Measurements from ENCODE around the gene TMEM131L. TPM values are rescaled to one million over a fixed set of nuclear protein-coding genes. Genes with fewer than 3 reads are reported as not detected.

TMEM131L gene
- total and polyA plus RNA-seq, 2 donors (not counting 3 experiments of a cell fraction or from before 2014, with no cell fraction given) = 7.7 to 21.2 TPM

DNA sequence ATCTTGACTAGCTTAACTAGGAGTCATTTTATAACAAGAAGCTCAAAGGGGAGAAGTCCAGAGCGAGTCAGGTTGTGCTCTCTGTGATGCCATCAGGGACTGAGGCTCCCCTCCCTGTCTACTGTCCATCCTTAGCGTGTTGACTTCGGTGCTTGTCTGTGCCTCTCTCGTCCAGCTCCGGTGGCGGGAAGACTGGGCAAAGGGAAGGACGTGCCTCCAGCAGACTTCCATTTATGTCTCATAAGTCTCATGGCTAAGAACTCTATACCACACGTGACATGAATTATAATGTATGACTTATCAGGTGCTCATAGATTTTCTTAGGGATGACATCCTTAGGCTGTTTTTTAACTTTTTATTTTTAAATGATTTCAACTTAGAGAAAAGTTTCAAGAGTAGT is 125.3 kb downstream of the TMEM131L start:
- Histone ChIP-seq H3K79me2 (ENCODE audit: control insufficient read depth, insufficient read depth, low read length) (no peaks in the 10 kb centered on the region), H3K4me2 (ENCODE audit: insufficient read depth, low read length) (no peak overlapping the region), H3K27ac (ENCODE audit: insufficient read depth, low read depth, low read length) (no peak overlapping the region), H3K27me3 (ENCODE audit: control insufficient read depth in 2 of 2, insufficient read depth in 2 of 2, low read length in 2 of 2) (no peaks in the 10 kb centered on the region), H3K9me3 (replicated peaks; ENCODE audit: control insufficient read depth, insufficient read depth, low read length) (no peaks in the 10 kb centered on the region), H4K20me1 (replicated peaks; ENCODE audit: control insufficient read depth, extremely low read depth, insufficient read depth, low read length) (no peaks in the 10 kb centered on the region), H2AFZ (ENCODE audit: low read depth, low read length) (no peak overlapping the region), H3K4me1 (ENCODE audit: control insufficient read depth, extremely low read depth, insufficient read depth, low read length) (no peaks in the 10 kb centered on the region), H3K4me3 (replicated peaks in 1 of 3; ENCODE audit: insufficient read depth in 1 of 3, low read depth in 1 of 3, low read length in 3 of 3) (no peak overlapping the region), H3K9ac (replicated peaks; ENCODE audit: extremely low read depth, insufficient read depth, low read length) (no peak overlapping the region), H3K36me3 (ENCODE audit: control insufficient read depth in 2 of 2, extremely low read depth in 1 of 2, insufficient read depth in 2 of 2, low read length in 2 of 2) (peaks cover 0 to 4% of the 10 kb centered on the region in 2 experiments), H3K9me1 (replicated peaks; ENCODE audit: control insufficient read depth, extremely low read depth, insufficient read depth, low read length) (no peaks in the 10 kb centered on the region)
- dilution Hi-C loops (cut with MboI; ENCODE audit: extremely low pct_ligation_motif_present, low sequenced_read_pairs) = no loop called here
- POLR2A ChIA-PET = no interaction called here
- TF ChIP-seq, protein P1, sequence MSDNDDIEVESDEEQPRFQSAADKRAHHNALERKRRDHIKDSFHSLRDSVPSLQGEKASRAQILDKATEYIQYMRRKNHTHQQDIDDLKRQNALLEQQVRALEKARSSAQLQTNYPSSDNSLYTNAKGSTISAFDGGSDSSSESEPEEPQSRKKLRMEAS (IDR thresholded peaks at IDR 0.05; ENCODE audit: insufficient read depth, insufficient read length) = no peak
- TF ChIP-seq EZH2 (IDR thresholded peaks at IDR 0.05; ENCODE audit: borderline replicate concordance, low read depth, low read length, severe bottlenecking) = no peak
- TF ChIP-seq POLR2AphosphoS5 (IDR thresholded peaks at IDR 0.05; ENCODE audit: insufficient read depth, low read depth, low read length) = no peak
- TF ChIP-seq FOS (IDR thresholded peaks at IDR 0.05; ENCODE audit: borderline replicate concordance, insufficient read depth, low read length) = no peak
- no peak for TF ChIP-seq GATA2 (IDR thresholded peaks at IDR 0.05; ENCODE audit: insufficient read depth, insufficient read length, low read depth, low read length)
- TF ChIP-seq JUN (IDR thresholded peaks at IDR 0.05; ENCODE audit: borderline replicate concordance, insufficient read depth, insufficient read length, low read depth) = no peak
- TF ChIP-seq MYC (IDR thresholded peaks at IDR 0.05; ENCODE audit: low read depth, low read length) = no peak
- no peak for TF ChIP-seq POLR2A (IDR thresholded peaks at IDR 0.05; ENCODE audit: low read depth, low read length)
- TF ChIP-seq, protein P2, sequence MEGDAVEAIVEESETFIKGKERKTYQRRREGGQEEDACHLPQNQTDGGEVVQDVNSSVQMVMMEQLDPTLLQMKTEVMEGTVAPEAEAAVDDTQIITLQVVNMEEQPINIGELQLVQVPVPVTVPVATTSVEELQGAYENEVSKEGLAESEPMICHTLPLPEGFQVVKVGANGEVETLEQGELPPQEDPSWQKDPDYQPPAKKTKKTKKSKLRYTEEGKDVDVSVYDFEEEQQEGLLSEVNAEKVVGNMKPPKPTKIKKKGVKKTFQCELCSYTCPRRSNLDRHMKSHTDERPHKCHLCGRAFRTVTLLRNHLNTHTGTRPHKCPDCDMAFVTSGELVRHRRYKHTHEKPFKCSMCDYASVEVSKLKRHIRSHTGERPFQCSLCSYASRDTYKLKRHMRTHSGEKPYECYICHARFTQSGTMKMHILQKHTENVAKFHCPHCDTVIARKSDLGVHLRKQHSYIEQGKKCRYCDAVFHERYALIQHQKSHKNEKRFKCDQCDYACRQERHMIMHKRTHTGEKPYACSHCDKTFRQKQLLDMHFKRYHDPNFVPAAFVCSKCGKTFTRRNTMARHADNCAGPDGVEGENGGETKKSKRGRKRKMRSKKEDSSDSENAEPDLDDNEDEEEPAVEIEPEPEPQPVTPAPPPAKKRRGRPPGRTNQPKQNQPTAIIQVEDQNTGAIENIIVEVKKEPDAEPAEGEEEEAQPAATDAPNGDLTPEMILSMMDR (IDR thresholded peaks at IDR 0.05; ENCODE audit: extremely low read depth in 1 of 2, insufficient read depth in 1 of 2, low read depth in 1 of 2, low read length in 2 of 2) = no peak
- intact Hi-C loops (cut with micrococcal nuclease) = no loop called here
- no TSS peak for BruUV-seq (replicated peaks)
- DNase-seq (ENCODE audit: low read depth, low spot score) (no peak), FAIRE-seq (no peak)
- CTCF ChIA-PET = interaction anchor here (0.8 kb wide), 1 partner anchor 159 kb away, joined by 3 read pairs; no protein-coding TSS in a partner anchor

Measured in endothelial cell of umbilical vein (primary cell).